H1 (cell line): ENCODE data around the gene TSNAXIP1. TPM values are rescaled to one million over a fixed set of nuclear protein-coding genes. Genes with fewer than 3 reads are reported as not detected.

ENCODE experiments used
- CTCF ChIA-PET: fragments of 300-600 bp; sonication (Branson Sonifier 250); formaldehyde crosslinking; loops from one replicate; lab custom pipeline; 2021; ENCODE audit not compliant: partially characterized antibody; lab: Charles Lee
- POLR2A ChIA-PET: fragments of 300-600 bp; sonication (Branson Sonifier 250); formaldehyde crosslinking; loops from one replicate; lab custom pipeline; 2021; ENCODE audit warnings: inconsistent platforms; ENCODE audit not compliant: partially characterized antibody; lab: Charles Lee
- DNase-seq, 2 experiments: peaks; one replicate each; pipeline versions ENCODE4 v3.0.0 to v3.0.0-alpha.2; 2010 to 2022; ENCODE audit warnings: low spot score in 2 of 2, low read depth in 1 of 2, mixed read lengths in 1 of 2
- FAIRE-seq: peaks from 2 replicates; lab custom pipeline; 2011; peaks lifted over from hg19 to GRCh38; lab: Jason Lieb, UNC
- H2AFZ ChIP-seq: 2 replicates; pipeline ENCODE4 v1.8.1; 2012; ENCODE audit warnings: low read length, inconsistent platforms
- H2AK5ac ChIP-seq: 2 replicates; pipeline ENCODE4 v1.6.1; 2013; ENCODE audit warnings: low read depth, low read length
- H2BK120ac ChIP-seq: replicated peaks from 2 replicates; pipeline ENCODE3; 2013; ENCODE audit warnings: low read depth, low read length, inconsistent platforms
- H2BK12ac ChIP-seq: 2 replicates; pipeline ENCODE4 v1.6.1; 2013; ENCODE audit warnings: low read depth, low read length
- H2BK15ac ChIP-seq: 2 replicates; pipeline ENCODE4 v1.6.1; 2013; ENCODE audit warnings: low read length
- H2BK20ac ChIP-seq: 2 replicates; pipeline ENCODE4 v1.6.1; 2013; ENCODE audit warnings: low read length
- H2BK5ac ChIP-seq: 2 replicates; pipeline ENCODE4 v1.6.1; 2013; ENCODE audit warnings: low read depth, low read length
- H3K14ac ChIP-seq: 2 replicates; pipeline ENCODE4 v1.6.1; 2013; ENCODE audit warnings: inconsistent platforms; ENCODE audit not compliant: insufficient read length
- H3K18ac ChIP-seq: 2 replicates; pipeline ENCODE4 v1.6.1; 2013; ENCODE audit warnings: low read length; ENCODE audit errors: extremely low read depth
- H3K23ac ChIP-seq: 2 replicates; pipeline ENCODE4 v1.6.1; 2013; ENCODE audit warnings: inconsistent platforms; ENCODE audit not compliant: insufficient read length
- H3K23me2 ChIP-seq: 2 replicates; pipeline ENCODE4 v1.6.1; 2013; ENCODE audit warnings: low read depth, low read length
- H3K27ac ChIP-seq: 2 replicates; pipeline ENCODE4 v1.6.1; 2011; ENCODE audit warnings: low read depth, low read length, inconsistent platforms
- H3K27me3 ChIP-seq, 4 experiments: replicated peaks in 1 of 4; 1 replicate in 1 of 4; 2 replicates in 3 of 4; pipeline versions ENCODE4 v1.6.1 to v1.8.1; 2011 to 2013; ENCODE audit warnings: low read length in 3 of 4, mild to moderate bottlenecking in 3 of 4, inconsistent platforms in 2 of 4, mixed read lengths in 2 of 4, moderate library complexity in 1 of 4; ENCODE audit not compliant: control insufficient read depth in 3 of 4, insufficient read depth in 3 of 4; ENCODE audit errors: extremely low read depth in 1 of 4
- H3K36me3 ChIP-seq, 4 experiments: 2 replicates each; pipeline versions ENCODE4 v1.6.1 to v1.8.1; 2011 to 2013; ENCODE audit warnings: mild to moderate bottlenecking in 4 of 4, low read length in 3 of 4, moderate library complexity in 2 of 4, control low read depth in 1 of 4, inconsistent platforms in 1 of 4; ENCODE audit not compliant: insufficient read depth in 4 of 4, control insufficient read depth in 2 of 4
- H3K4ac ChIP-seq: replicated peaks from 2 replicates; pipeline ENCODE3; 2013; ENCODE audit warnings: low read length, low read depth, mixed read lengths, inconsistent platforms; ENCODE audit not compliant: insufficient read length
- H3K4me1 ChIP-seq, 4 experiments: replicated peaks in 1 of 4; 1 replicate in 1 of 4; 2 replicates in 3 of 4; pipeline versions ENCODE4 v1.6.1 to v1.8.1; 2011 to 2013; ENCODE audit warnings: low read length in 3 of 4, inconsistent platforms in 2 of 4, mixed read lengths in 1 of 4; ENCODE audit not compliant: insufficient read depth in 4 of 4, control insufficient read depth in 3 of 4
- H3K4me2 ChIP-seq, 2 experiments: 2 replicates each; pipeline versions ENCODE4 v1.6.1 to v1.8.1; 2011 to 2013; ENCODE audit warnings: low read depth in 2 of 2, low read length in 2 of 2, control low read depth in 1 of 2, inconsistent platforms in 1 of 2, mild to moderate bottlenecking in 1 of 2; ENCODE audit not compliant: insufficient read depth in 1 of 2
- H3K4me3 ChIP-seq, 4 experiments: fragments of 200-600, 300-600 bp in 1 of 4; sonication (generic), shearing (Covaris generic), sonication (Bioruptor Twin) in 1 of 4; 2 replicates each; pipeline versions ENCODE4 v1.5.1 to v1.8.1; 2011 to 2016; ENCODE audit warnings: low read length in 4 of 4, low read depth in 3 of 4, control low read depth in 2 of 4, inconsistent platforms in 2 of 4, mild to moderate bottlenecking in 2 of 4, mixed read lengths in 1 of 4, moderate library complexity in 1 of 4; ENCODE audit not compliant: insufficient read depth in 2 of 4; ENCODE audit errors: extremely low read depth in 1 of 4
- H3K56ac ChIP-seq: replicated peaks from 2 replicates; pipeline ENCODE3; 2013; ENCODE audit warnings: low read depth, mild to moderate bottlenecking, mixed read lengths, low read length, inconsistent platforms; ENCODE audit not compliant: insufficient read length
- H3K79me1 ChIP-seq: 2 replicates; pipeline ENCODE4 v1.6.1; 2013; ENCODE audit warnings: low read depth, low read length, control low read depth
- H3K79me2 ChIP-seq, 2 experiments: 2 replicates each; pipeline versions ENCODE4 v1.6.1 to v1.8.1; 2012 to 2013; ENCODE audit warnings: low read length in 2 of 2, mild to moderate bottlenecking in 2 of 2, inconsistent platforms in 1 of 2; ENCODE audit not compliant: insufficient read depth in 2 of 2, control insufficient read depth in 1 of 2
- H3K9ac ChIP-seq, 4 experiments: replicated peaks in 1 of 4; 1 replicate in 1 of 4; 2 replicates in 3 of 4; pipeline versions ENCODE4 v1.6.1 to v1.8.1; 2011 to 2013; ENCODE audit warnings: low read depth in 3 of 4, low read length in 3 of 4, control low read depth in 2 of 4, mild to moderate bottlenecking in 2 of 4, moderate library complexity in 2 of 4, inconsistent platforms in 1 of 4; ENCODE audit errors: extremely low read depth in 1 of 4
- H3K9me3 ChIP-seq, 2 experiments: 2 replicates each; pipeline versions ENCODE4 v1.6.1 to v1.8.1; 2012 to 2013; ENCODE audit warnings: mild to moderate bottlenecking in 2 of 2, moderate library complexity in 2 of 2, control low read depth in 1 of 2, inconsistent platforms in 1 of 2, low read depth in 1 of 2, low read length in 1 of 2, mixed read lengths in 1 of 2; ENCODE audit not compliant: insufficient read depth in 2 of 2
- H4K20me1 ChIP-seq, 2 experiments: replicated peaks in 1 of 2; 2 replicates each; pipeline versions ENCODE3 to v1.8.1; 2011 to 2013; ENCODE audit warnings: inconsistent platforms in 2 of 2, low read length in 2 of 2, mild to moderate bottlenecking in 1 of 2; ENCODE audit not compliant: insufficient read depth in 2 of 2, control insufficient read depth in 1 of 2
- H4K5ac ChIP-seq: 2 replicates; pipeline ENCODE4 v1.6.1; 2013; ENCODE audit warnings: low read length, low read depth, mixed read lengths, inconsistent platforms; ENCODE audit not compliant: insufficient read length
- H4K8ac ChIP-seq: 2 replicates; pipeline ENCODE4 v1.8.0; 2013; ENCODE audit warnings: mild to moderate bottlenecking, moderate library complexity, low read length, inconsistent platforms; ENCODE audit not compliant: insufficient read depth; ENCODE audit errors: extremely low read depth
- H4K91ac ChIP-seq: replicated peaks from 2 replicates; pipeline ENCODE3; 2013; ENCODE audit warnings: low read length, mixed read lengths, inconsistent platforms; ENCODE audit not compliant: insufficient read length
- BACH1 ChIP-seq: IDR thresholded peaks from 2 replicates; pipeline ENCODE4 v1.6.1; 2012; ENCODE audit warnings: low read length, improper control_type of control experiment
- CHD2 ChIP-seq: IDR thresholded peaks from 2 replicates; pipeline ENCODE4 v1.6.1; 2012; ENCODE audit warnings: low read length, improper control_type of control experiment
- CREB1 ChIP-seq: IDR thresholded peaks from 2 replicates; pipeline ENCODE4 v1.6.1; 2012; ENCODE audit warnings: inconsistent platforms
- HDAC2 ChIP-seq, 2 experiments: fragments of 300-600 bp in 1 of 2; sonication (generic) in 1 of 2; IDR thresholded peaks; 2 replicates each; pipeline ENCODE4 v1.6.1; 2011 to 2012; ENCODE audit warnings: low read depth in 2 of 2, low read length in 2 of 2, mild to moderate bottlenecking in 2 of 2, moderate library complexity in 2 of 2, borderline replicate concordance in 1 of 2, inconsistent platforms in 1 of 2
- HDAC6 ChIP-seq: IDR thresholded peaks from one replicate; pipeline ENCODE4 v1.7.1; 2012; ENCODE audit warnings: low read depth, mild to moderate bottlenecking, inconsistent platforms, low read length, moderate library complexity
- JUN ChIP-seq: IDR thresholded peaks from 2 replicates; pipeline ENCODE4 v1.6.1; 2011; ENCODE audit warnings: low read depth, mild to moderate bottlenecking, improper control_type of control experiment, low read length
- KDM5A ChIP-seq: fragments of 200-600 bp; IDR thresholded peaks from 2 replicates; pipeline ENCODE4 v1.7.1; 2012; ENCODE audit warnings: mild to moderate bottlenecking, low read length, inconsistent platforms, mixed read lengths
- POLR2AphosphoS5 ChIP-seq: IDR thresholded peaks from 2 replicates; pipeline ENCODE4 v1.6.1; 2011; ENCODE audit warnings: low read depth, low read length
- POU5F1 ChIP-seq: IDR thresholded peaks from 2 replicates; pipeline ENCODE4 v1.6.1; 2011; ENCODE audit warnings: low read depth, mild to moderate bottlenecking, low read length, moderate library complexity
- SIN3A ChIP-seq, 2 experiments: IDR thresholded peaks in 1 of 2; conservative IDR thresholded peaks in 1 of 2; 2 replicates each; pipeline ENCODE4 v1.6.1; 2011 to 2012; ENCODE audit warnings: low read length in 2 of 2, improper control_type of control experiment in 1 of 2, low read depth in 1 of 2, mild to moderate bottlenecking in 1 of 2
- whole genome bisulfite sequencing, 2 experiments: shearing (Covaris generic) in 1 of 2; methylation state at CpG; one replicate each; pipeline versions ENCODE4 v1.1.6 to v1.1.7; 2013 to 2015; ENCODE audit warnings: low lambda C conversion rate in 2 of 2, mixed read lengths in 2 of 2, inconsistent platforms in 1 of 2, low coverage in 1 of 2, missing lambda C conversion rate in 1 of 2; ENCODE audit not compliant: insufficient replicate concordance in 2 of 2, insufficient coverage in 1 of 2, insufficient read length in 1 of 2; ENCODE audit errors: extremely low coverage in 1 of 2, missing lambda C conversion rate in 1 of 2; 5-methylcytosine and 5-hydroxymethylcytosine counted together
- polyA plus RNA-seq, 7 experiments: library from polyadenylated mRNA; depleted of rRNA in 3 of 7; stranded (reverse) in 5 of 7; unstranded in 2 of 7; fragments of >200 nt in 5 of 7; fragments of 200-250 nt in 2 of 7; gene quantifications; 1 replicate in 5 of 7; 2 replicates in 1 of 7; 4 replicates in 1 of 7; pipeline versions ENCODE4 v1.2.1 to v1.2.3, GENCODE V29; 2011 to 2013; ENCODE audit warnings: missing spikeins in 2 of 7, mixed read lengths in 2 of 7
- total RNA-seq: library from RNA; stranded (reverse); fragmentation: NEBNext Ultra II Directional; extraction: Animal tissue kit (Norgen Biotek cat#: 25700); gene quantifications from 2 replicates; pipeline ENCODE4 v1.2.1, GENCODE V29; 2021

The TSNAXIP1 gene
- total and polyA plus RNA-seq, 2 of the 8 experiments (the other 6 are each of a cell fraction or from before 2014, with no cell fraction given), result 0.37 to 0.94 TPM

DNA sequence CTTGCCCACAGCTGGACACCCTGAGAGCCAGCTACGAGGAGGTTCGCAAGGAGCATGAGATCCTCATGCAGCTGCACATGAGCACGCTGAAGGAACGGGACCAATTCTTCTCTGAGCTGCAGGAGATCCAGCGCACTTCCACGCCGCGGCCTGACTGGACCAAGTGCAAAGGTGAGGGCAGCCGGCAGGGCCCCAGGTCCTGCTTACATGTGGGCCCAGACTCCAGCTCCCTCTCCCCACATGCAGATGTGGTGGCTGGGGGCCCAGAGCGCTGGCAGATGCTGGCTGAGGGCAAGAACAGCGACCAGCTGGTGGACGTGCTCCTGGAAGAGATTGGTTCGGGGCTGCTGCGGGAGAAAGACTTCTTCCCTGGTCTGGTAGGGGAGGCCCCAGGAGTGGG is 19.2 kb downstream of the TSNAXIP1 start:
- Histone ChIP-seq H4K91ac (no peak overlapping the region), H3K23ac (no peak overlapping the region), H3K36me3 (peaks cover 9 to 25% (median 13%) of the 10 kb centered on the region in 4 experiments), H3K27ac (no peak overlapping the region), H2AFZ (no peak overlapping the region), H3K4me2 (no peak overlapping the region), H3K9me3 (no peaks in the 10 kb centered on the region), H3K79me2 (no peaks in the 10 kb centered on the region), H4K8ac (no peak overlapping the region), H3K56ac (no peak overlapping the region), H3K14ac (no peak overlapping the region), H2AK5ac (no peak overlapping the region), H2BK20ac (0 out of 2 replicates have a peak overlapping the region, but pooled peaks have one; percentile 72), H3K4me1 (peaks cover 0 to 2% (median 0%) of the 10 kb centered on the region in 4 experiments; a peak in 3 of 7 replicates), H4K20me1 (peaks cover 3 to 4% of the 10 kb centered on the region in 2 experiments), H3K9ac (no peak overlapping the region), H3K23me2 (no peaks in the 10 kb centered on the region), H3K27me3 (no peaks in the 10 kb centered on the region; a peak in 1 of 7 replicates), H4K5ac (no peak overlapping the region), H3K79me1 (no peaks in the 10 kb centered on the region; the same call in 1 of the 2 replicates), H2BK15ac (no peak overlapping the region), H2BK12ac (no peak overlapping the region), H2BK5ac (no peak overlapping the region; the same call in 1 of the 2 replicates), H3K4me3 (no peak overlapping the region), H3K18ac (no peak overlapping the region), H2BK120ac (no peak overlapping the region), H3K4ac (no peak overlapping the region)
- 91% methylated on average over 12 of the region's 14 CpGs; no CpG with 5 or more reads in 1 of the 2 experiments for WGBS, 2 experiments
- FAIRE-seq (no peak), DNase-seq (no peak)
- ChIA-PET CTCF (interaction anchor here (0.6 to 11.6 kb wide), 8 partner anchors 11 to 371 kb away, joined by 3 to 100 read pairs (median 4); partner anchors contain the start of gene NUTF2), POLR2A (interaction anchor here (0.7 to 3.2 kb wide), 5 partner anchors 8 to 19 kb away, joined by 3 to 15 read pairs (median 4); no protein-coding TSS in a partner anchor)
- TF ChIP-seq KDM5A (no peak), POU5F1 (no peak), CREB1 (no peak), POLR2AphosphoS5 (no peak), JUN (no peak), HDAC2 (IDR thresholded peaks at IDR 0.05; ENCODE audit: borderline replicate concordance in 1 of 2, low read depth in 2 of 2, low read length in 2 of 2) (no peak), HDAC6 (no peak), SIN3A (conservative IDR thresholded peaks at IDR 0.05 in 1 of 2, IDR thresholded peaks at IDR 0.05 in 1 of 2; ENCODE audit: low read depth in 1 of 2, low read length in 2 of 2) (no peak), CHD2 (no peak), BACH1 (no peak)
